ENCODE results near the gene PLEKHM3.

GRCh38 chr2:207934720-207935119 lies 90.6 kb downstream of the PLEKHM3 start:
- no peak for TF ChIP-seq EP300 (IDR thresholded peaks at IDR 0.05)
- no peak for TF ChIP-seq CTCF (IDR thresholded peaks at IDR 0.05)
